LoVo (cell line): ENCODE results near the gene CNOT8.
A peak's percentile ranks its signal among the peaks of the same experiment; 100 is the strongest.
"Not testable (repeated sequence)": the region's sequence is repeated elsewhere in the genome, so short reads cannot be mapped to it uniquely, and the experiment has no call there.

Experiments used
- DNase-seq: peaks from one replicate; pipeline ENCODE4 v3.0.0-alpha.2; 2016; ENCODE audit warnings: low spot score

The CNOT8 gene

GRCh38 chr5:154835701-154836052 is 22.8 kb upstream of the CNOT8 start:
- DNase-seq = not testable (repeated sequence)

GRCh38 chr5:154836225-154836624 is 22.2 kb upstream of the CNOT8 start:
- no peak for DNase-seq

GRCh38 chr5:154837009-154837901 is 21.2 kb upstream of the CNOT8 start:
- no peak for DNase-seq

- DNase-seq = no peak
Measured at GRCh38 chr5:154840435-154841272, 17.8 kb upstream of the CNOT8 start.

GRCh38 chr5:154841273-154841661 is 17.2 kb upstream of the CNOT8 start:
- DNase-seq = no peak

GRCh38 chr5:154842689-154843530 is 15.5 kb upstream of the CNOT8 start:
- no peak for DNase-seq

- DNase-seq = no peak
Measured at GRCh38 chr5:154844809-154845208, 13.6 kb upstream of the CNOT8 start.

GRCh38 chr5:154849264-154849785 is 9.1 kb upstream of the CNOT8 start:
- DNase-seq = no peak

- DNase-seq = no peak
Measured at GRCh38 chr5:154849791-154850201, 8.6 kb upstream of the CNOT8 start.

GRCh38 chr5:154850255-154851062 is 8.0 kb upstream of the CNOT8 start, which contains the start of gene FAXDC2:
Gene FAXDC2 (minus strand): TSS chr5:154850603. CDS start chr5:154838178, 12,425 bp downstream.
- no peak for DNase-seq

- DNase-seq = no peak
Measured at GRCh38 chr5:154851351-154851750, 7.1 kb upstream of the CNOT8 start.

- peak; percentile 93 for DNase-seq
Measured at GRCh38 chr5:154857530-154858296, 714 bp upstream of the CNOT8 start.

- DNase-seq = no peak
Measured at GRCh38 chr5:154858972-154859871, 795 bp downstream of the CNOT8 start.

- no peak for DNase-seq
Measured at GRCh38 chr5:154860123-154860522, 1.7 kb downstream of the CNOT8 start.

GRCh38 chr5:154860765-154861164 is 2.3 kb downstream of the CNOT8 start:
- DNase-seq = no peak

GRCh38 chr5:154861946-154862345 is 3.5 kb downstream of the CNOT8 start:
- DNase-seq = no peak

- DNase-seq = no peak
Measured at GRCh38 chr5:154862766-154863165, 4.3 kb downstream of the CNOT8 start.

- DNase-seq = no peak
Measured at GRCh38 chr5:154863291-154864080, 5.1 kb downstream of the CNOT8 start.
